GM12878 (cell line): ENCODE results near the gene SEPSECS. TPM values are rescaled to one million over a fixed set of nuclear protein-coding genes. Genes with fewer than 3 reads are reported as not detected.

ENCODE experiments used
- ATAC-seq: fragments of 200-7000 bp; cut with Tn5 transposase; 3 replicates; pipeline ENCODE4 v1.9.1; 2020; ENCODE audit warnings: mild to moderate bottlenecking, moderate library complexity
- BruUV-seq: library from RNA; stranded (reverse); fragments of 400-500 nt; replicated peaks from 2 replicates; lab custom pipeline; 2021; lab: Mats Ljungman, UMichigan
- CTCF ChIA-PET: fragments of 300-600 bp; sonication (Branson Sonifier 250); formaldehyde crosslinking; extraction: SDS; loops from one replicate; lab custom pipeline; 2021; ENCODE audit warnings: inconsistent platforms; lab: Yijun Ruan, JAX
- POLR2A ChIA-PET: fragments of 350-600 bp; formaldehyde crosslinking; extraction: SDS; loops from one replicate; lab custom pipeline; 2021; ENCODE audit warnings: inconsistent platforms; lab: Charles Lee
- RAD21 ChIA-PET: fragments of 300-600 bp; sonication (Branson Sonifier 250); formaldehyde crosslinking; loops from one replicate; lab custom pipeline; 2023; ENCODE audit warnings: antibody characterized with exemption; ENCODE audit not compliant: unreplicated experiment; lab: Charles Lee
- SMC1A ChIA-PET: fragments of 300-600 bp; sonication (Branson Sonifier 250); formaldehyde crosslinking; loops from one replicate; lab custom pipeline; 2023; ENCODE audit not compliant: unreplicated experiment, uncharacterized antibody; lab: Charles Lee
- DNase-seq: peaks from one replicate; pipeline ENCODE4 v3.0.0-alpha.2; 2011; ENCODE audit warnings: low read depth, low spot score
- FAIRE-seq: peaks from 3 replicates; lab custom pipeline; 2011; peaks lifted over from hg19 to GRCh38; lab: Jason Lieb, UNC
- H2AFZ ChIP-seq: 2 replicates; pipeline ENCODE4 v1.6.0; 2011; ENCODE audit warnings: low read depth, low read length, control low read depth; ENCODE audit not compliant: control insufficient read depth
- H3K27ac ChIP-seq: 2 replicates; pipeline ENCODE4 v1.5.1; 2011; ENCODE audit warnings: control low read depth; ENCODE audit not compliant: control insufficient read depth, insufficient read depth
- H3K27me3 ChIP-seq, 2 experiments: replicated peaks in 1 of 2; 2 replicates each; pipeline versions ENCODE4 v1.6.0 to v1.6.1; 2011; ENCODE audit warnings: low read length in 1 of 2; ENCODE audit not compliant: control insufficient read depth in 2 of 2, insufficient read depth in 2 of 2
- H3K36me3 ChIP-seq, 2 experiments: 2 replicates each; pipeline ENCODE4 v1.5.1; 2011; ENCODE audit warnings: low read length in 1 of 2; ENCODE audit not compliant: control insufficient read depth in 2 of 2, insufficient read depth in 2 of 2
- H3K4me1 ChIP-seq: 2 replicates; pipeline ENCODE4 v1.6.1; 2011; ENCODE audit warnings: mild to moderate bottlenecking, low read length, moderate library complexity, mixed read lengths; ENCODE audit not compliant: control insufficient read depth, insufficient read depth
- H3K4me2 ChIP-seq: 2 replicates; pipeline ENCODE4 v1.6.0; 2011; ENCODE audit warnings: control low read depth; ENCODE audit not compliant: control insufficient read depth, insufficient read depth
- H3K4me3 ChIP-seq: fragments of 200-600 bp; sonication (generic); 2 replicates; pipeline ENCODE4 v1.5.1; 2016
- H3K79me2 ChIP-seq: 2 replicates; pipeline ENCODE4 v1.6.0; 2011; ENCODE audit warnings: low read length; ENCODE audit not compliant: control insufficient read depth, insufficient read depth
- H3K9ac ChIP-seq: 2 replicates; pipeline ENCODE4 v1.8.0; 2011; ENCODE audit warnings: low read length, control low read depth, mixed read lengths; ENCODE audit not compliant: control insufficient read depth, insufficient read depth
- H3K9me3 ChIP-seq: replicated peaks from 3 replicates; pipeline ENCODE4 v1.5.1; 2011; ENCODE audit warnings: mild to moderate bottlenecking, low read length; ENCODE audit not compliant: control insufficient read depth, insufficient read depth
- H4K20me1 ChIP-seq: 2 replicates; pipeline ENCODE4 v1.6.0; 2011; ENCODE audit not compliant: control insufficient read depth, insufficient read depth
- BHLHE40 ChIP-seq, 2 experiments: fragments of 450-650 bp in 1 of 2; IDR thresholded peaks; 2 replicates each; pipeline ENCODE4 v1.6.1; 2011 to 2017; ENCODE audit warnings: low read depth in 2 of 2, borderline replicate concordance in 1 of 2, improper control_type of control experiment in 1 of 2, low read length in 1 of 2, mild to moderate bottlenecking in 1 of 2
- CBX5 ChIP-seq: sonication (generic); IDR thresholded peaks from 2 replicates; pipeline ENCODE4 v1.6.1; 2016; ENCODE audit warnings: low read depth, moderate library complexity, mild to moderate bottlenecking, inconsistent platforms
- CHD2 ChIP-seq: IDR thresholded peaks from 2 replicates; pipeline ENCODE4 v1.6.1; 2011; ENCODE audit warnings: low read depth, low read length, improper control_type of control experiment, borderline replicate concordance
- CREB1 ChIP-seq: IDR thresholded peaks from 2 replicates; pipeline ENCODE4 v1.6.1; 2012; ENCODE audit warnings: low read depth, mild to moderate bottlenecking, inconsistent platforms
- GATAD2B ChIP-seq: fragments of 450-650 bp; conservative IDR thresholded peaks from 2 replicates; pipeline ENCODE4 v1.6.1; 2017; ENCODE audit warnings: low read depth, mild to moderate bottlenecking, moderate library complexity
- MEF2A ChIP-seq: IDR thresholded peaks from 2 replicates; pipeline ENCODE4 v1.6.1; 2011; ENCODE audit warnings: low read depth, mild to moderate bottlenecking, low read length, moderate library complexity; ENCODE audit not compliant: insufficient read depth
- NR2F1 ChIP-seq: fragments of 450-650 bp; conservative IDR thresholded peaks from 2 replicates; pipeline ENCODE4 v1.6.1; 2017; ENCODE audit warnings: mild to moderate bottlenecking
- SMARCA5 ChIP-seq: fragments of 450-650 bp; IDR thresholded peaks from 2 replicates; pipeline ENCODE4 v1.6.1; 2017; ENCODE audit warnings: mild to moderate bottlenecking
- SMC3 ChIP-seq: IDR thresholded peaks from 2 replicates; pipeline ENCODE4 v1.6.1; 2011; ENCODE audit warnings: low read length, improper control_type of control experiment, borderline replicate concordance
- STAT1 ChIP-seq: fragments of 450-650 bp; conservative IDR thresholded peaks from 2 replicates; pipeline ENCODE4 v1.6.1; 2014; ENCODE audit warnings: antibody characterized with exemption, mild to moderate bottlenecking
- SUPT20H ChIP-seq: IDR thresholded peaks from 2 replicates; pipeline ENCODE4 v1.6.1; 2011; ENCODE audit warnings: low read depth, mild to moderate bottlenecking, low read length, moderate library complexity, borderline replicate concordance; ENCODE audit not compliant: control insufficient read depth
- ZNF207 ChIP-seq: fragments of 450-650 bp; IDR thresholded peaks from 2 replicates; pipeline ENCODE4 v1.6.1; 2014; ENCODE audit warnings: antibody characterized with exemption, mild to moderate bottlenecking, borderline replicate concordance
- ZNF217 ChIP-seq: fragments of 450-650 bp; IDR thresholded peaks from 2 replicates; pipeline ENCODE4 v1.6.1; 2017; ENCODE audit warnings: antibody characterized with exemption, mild to moderate bottlenecking
- ZSCAN29 ChIP-seq: fragments of 450-650 bp; IDR thresholded peaks from 2 replicates; pipeline ENCODE4 v1.6.1; 2017; ENCODE audit warnings: mild to moderate bottlenecking, moderate library complexity
- WGBS: methylation state at CpG from one replicate; pipeline ENCODE4 v1.1.6; 2016; ENCODE audit warnings: low lambda C conversion rate; ENCODE audit not compliant: insufficient replicate concordance, insufficient coverage; ENCODE audit errors: missing lambda C conversion rate; 5-methylcytosine and 5-hydroxymethylcytosine counted together
- in situ Hi-C: fragments of 300-500 bp; cut with MboI; formaldehyde crosslinking; loops from 9 replicates; pipeline ENCODE4 v1.14.3; 2018; ENCODE audit warnings: mixed read lengths
- intact Hi-C: fragments of 100-400 bp; cut with micrococcal nuclease; formaldehyde crosslinking; loops from one replicate; pipeline ENCODE4 v1.14.2; 2022; ENCODE audit not compliant: unreplicated experiment
- polyA plus RNA-seq, 11 experiments: library from polyadenylated mRNA; depleted of rRNA in 4 of 11; unstranded in 6 of 11; stranded (reverse) in 5 of 11; fragments of >200 nt; fragmentation: Nextera tagmentation in 4 of 11; fragmentation: Illumina TruSeq in 1 of 11; extraction: Ambion mirVana in 4 of 11; extraction: Trizol in 1 of 11; gene quantifications; 1 replicate in 1 of 11; 2 replicates in 10 of 11; pipeline versions ENCODE4 v1.2.1 to v1.2.3, GENCODE V29; 2011 to 2016; ENCODE audit warnings: inconsistent platforms in 2 of 11, missing spikeins in 2 of 11, low read depth in 1 of 11
- total RNA-seq, 4 experiments: library from RNA; depleted of rRNA in 3 of 4; stranded (reverse); fragments of >200 nt in 3 of 4; fragmentation: Illumina TruSeq in 1 of 4; extraction: Trizol in 1 of 4; gene quantifications; 2 replicates each; pipeline versions ENCODE4 v1.2.1 to v1.2.3, GENCODE V29; 2013 to 2021
- TF ChIP-seq, protein P1 (sequence below): fragments of 450-650 bp; IDR thresholded peaks from 2 replicates; pipeline ENCODE4 v1.6.1; 2017; ENCODE audit warnings: mild to moderate bottlenecking, moderate library complexity
- TF ChIP-seq, protein P2 (sequence below): IDR thresholded peaks from 2 replicates; pipeline ENCODE4 v1.6.1; 2012; ENCODE audit warnings: low read depth, low read length, improper control_type of control experiment
- TF ChIP-seq, protein P3 (sequence below): fragments of 450-650 bp; IDR thresholded peaks from 2 replicates; pipeline ENCODE4 v1.6.1; 2017; ENCODE audit warnings: mild to moderate bottlenecking, low read depth, inconsistent platforms; ENCODE audit not compliant: poor library complexity, severe bottlenecking

Gene SEPSECS
- total and polyA plus RNA-seq, 10 of the 15 experiments (the other 5 are each of a cell fraction or from before 2014, with no cell fraction given), result 2.8 to 15.8 (median 7.2) TPM

GRCh38 chr4:25177147-25177546 lies 16.9 kb upstream of the SEPSECS start (continued):
- no peak for TF ChIP-seq CHD2
- TF ChIP-seq ZNF217, result no peak
- TF ChIP-seq NR2F1, result no peak
- TF ChIP-seq STAT1, result no peak
- TF ChIP-seq, protein P1, sequence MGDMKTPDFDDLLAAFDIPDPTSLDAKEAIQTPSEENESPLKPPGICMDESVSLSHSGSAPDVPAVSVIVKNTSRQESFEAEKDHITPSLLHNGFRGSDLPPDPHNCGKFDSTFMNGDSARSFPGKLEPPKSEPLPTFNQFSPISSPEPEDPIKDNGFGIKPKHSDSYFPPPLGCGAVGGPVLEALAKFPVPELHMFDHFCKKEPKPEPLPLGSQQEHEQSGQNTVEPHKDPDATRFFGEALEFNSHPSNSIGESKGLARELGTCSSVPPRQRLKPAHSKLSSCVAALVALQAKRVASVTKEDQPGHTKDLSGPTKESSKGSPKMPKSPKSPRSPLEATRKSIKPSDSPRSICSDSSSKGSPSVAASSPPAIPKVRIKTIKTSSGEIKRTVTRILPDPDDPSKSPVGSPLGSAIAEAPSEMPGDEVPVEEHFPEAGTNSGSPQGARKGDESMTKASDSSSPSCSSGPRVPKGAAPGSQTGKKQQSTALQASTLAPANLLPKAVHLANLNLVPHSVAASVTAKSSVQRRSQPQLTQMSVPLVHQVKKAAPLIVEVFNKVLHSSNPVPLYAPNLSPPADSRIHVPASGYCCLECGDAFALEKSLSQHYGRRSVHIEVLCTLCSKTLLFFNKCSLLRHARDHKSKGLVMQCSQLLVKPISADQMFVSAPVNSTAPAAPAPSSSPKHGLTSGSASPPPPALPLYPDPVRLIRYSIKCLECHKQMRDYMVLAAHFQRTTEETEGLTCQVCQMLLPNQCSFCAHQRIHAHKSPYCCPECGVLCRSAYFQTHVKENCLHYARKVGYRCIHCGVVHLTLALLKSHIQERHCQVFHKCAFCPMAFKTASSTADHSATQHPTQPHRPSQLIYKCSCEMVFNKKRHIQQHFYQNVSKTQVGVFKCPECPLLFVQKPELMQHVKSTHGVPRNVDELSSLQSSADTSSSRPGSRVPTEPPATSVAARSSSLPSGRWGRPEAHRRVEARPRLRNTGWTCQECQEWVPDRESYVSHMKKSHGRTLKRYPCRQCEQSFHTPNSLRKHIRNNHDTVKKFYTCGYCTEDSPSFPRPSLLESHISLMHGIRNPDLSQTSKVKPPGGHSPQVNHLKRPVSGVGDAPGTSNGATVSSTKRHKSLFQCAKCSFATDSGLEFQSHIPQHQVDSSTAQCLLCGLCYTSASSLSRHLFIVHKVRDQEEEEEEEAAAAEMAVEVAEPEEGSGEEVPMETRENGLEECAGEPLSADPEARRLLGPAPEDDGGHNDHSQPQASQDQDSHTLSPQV, result no peak
- no peak for TF ChIP-seq ZSCAN29

GRCh38 chr4:25174674-25175073 lies 14.4 kb upstream of the SEPSECS start:
- no peak overlapping the region for H3K4me3 ChIP-seq
- H3K79me2 ChIP-seq, result no peaks in the 10 kb centered on the region
- WGBS, result 98% methylated on average over 3 of the region's 3 CpGs
- DNase-seq, result no peak
- no peaks in the 10 kb centered on the region for H3K9me3 ChIP-seq
- H2AFZ ChIP-seq, result no peak overlapping the region
- FAIRE-seq, result no peak
- H3K36me3 ChIP-seq, result no peaks in the 10 kb centered on the region
- H3K27me3 ChIP-seq, result no peaks in the 10 kb centered on the region
- intact Hi-C loops (no loop called here), in situ Hi-C loops (loop anchor here (25.0 kb wide), 1 partner anchor 188 kb away; no protein-coding TSS in a partner anchor)
- H3K27ac ChIP-seq, result no peak overlapping the region
- H3K4me2 ChIP-seq, result no peak overlapping the region
- no TSS peak for BruUV-seq
- CTCF ChIA-PET, result no interaction called here
- no peaks in the 10 kb centered on the region for H4K20me1 ChIP-seq
- no peak overlapping the region for H3K9ac ChIP-seq
- SMC1A ChIA-PET, result interaction anchor here (0.9 kb wide), 1 partner anchor 72 kb away, joined by 3 read pairs; no protein-coding TSS in a partner anchor
- peaks cover 8% of the 10 kb centered on the region; the same call in 1 of the 2 replicates for H3K4me1 ChIP-seq
- no peak for ATAC-seq
- RAD21 ChIA-PET, result no interaction called here
- POLR2A ChIA-PET, result no interaction called here
- TF ChIP-seq CREB1 (no peak), BHLHE40 (IDR thresholded peaks at IDR 0.05; ENCODE audit: borderline replicate concordance in 1 of 2, low read depth in 2 of 2, low read length in 1 of 2) (no peak), CBX5 (no peak), SMARCA5 (no peak), GATAD2B (no peak), NR2F1 (no peak), SUPT20H (no peak), SMC3 (no peak), ZNF207 (no peak), MEF2A (no peak)
- TF ChIP-seq, protein P2, sequence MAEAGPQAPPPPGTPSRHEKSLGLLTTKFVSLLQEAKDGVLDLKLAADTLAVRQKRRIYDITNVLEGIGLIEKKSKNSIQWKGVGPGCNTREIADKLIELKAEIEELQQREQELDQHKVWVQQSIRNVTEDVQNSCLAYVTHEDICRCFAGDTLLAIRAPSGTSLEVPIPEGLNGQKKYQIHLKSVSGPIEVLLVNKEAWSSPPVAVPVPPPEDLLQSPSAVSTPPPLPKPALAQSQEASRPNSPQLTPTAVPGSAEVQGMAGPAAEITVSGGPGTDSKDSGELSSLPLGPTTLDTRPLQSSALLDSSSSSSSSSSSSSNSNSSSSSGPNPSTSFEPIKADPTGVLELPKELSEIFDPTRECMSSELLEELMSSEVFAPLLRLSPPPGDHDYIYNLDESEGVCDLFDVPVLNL, result no peak
- TF ChIP-seq, protein P3, sequence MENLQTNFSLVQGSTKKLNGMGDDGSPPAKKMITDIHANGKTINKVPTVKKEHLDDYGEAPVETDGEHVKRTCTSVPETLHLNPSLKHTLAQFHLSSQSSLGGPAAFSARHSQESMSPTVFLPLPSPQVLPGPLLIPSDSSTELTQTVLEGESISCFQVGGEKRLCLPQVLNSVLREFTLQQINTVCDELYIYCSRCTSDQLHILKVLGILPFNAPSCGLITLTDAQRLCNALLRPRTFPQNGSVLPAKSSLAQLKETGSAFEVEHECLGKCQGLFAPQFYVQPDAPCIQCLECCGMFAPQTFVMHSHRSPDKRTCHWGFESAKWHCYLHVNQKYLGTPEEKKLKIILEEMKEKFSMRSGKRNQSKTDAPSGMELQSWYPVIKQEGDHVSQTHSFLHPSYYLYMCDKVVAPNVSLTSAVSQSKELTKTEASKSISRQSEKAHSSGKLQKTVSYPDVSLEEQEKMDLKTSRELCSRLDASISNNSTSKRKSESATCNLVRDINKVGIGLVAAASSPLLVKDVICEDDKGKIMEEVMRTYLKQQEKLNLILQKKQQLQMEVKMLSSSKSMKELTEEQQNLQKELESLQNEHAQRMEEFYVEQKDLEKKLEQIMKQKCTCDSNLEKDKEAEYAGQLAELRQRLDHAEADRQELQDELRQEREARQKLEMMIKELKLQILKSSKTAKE, result no peak
